Ovary (tissue), 9 donors: Measurements from ENCODE around the gene KRTAP10-8. TPM values are rescaled to one million over a fixed set of nuclear protein-coding genes. Genes with fewer than 3 reads are reported as not detected.
"Not testable (repeated sequence)": the region's sequence is repeated elsewhere in the genome, so short reads cannot be mapped to it uniquely, and the experiment has no call there.

ENCODE experiments used
- DNase-seq, 5 donors: peaks; one replicate each; pipeline ENCODE4 v3.0.0-alpha.2; 2019 to 2020
- H3K27ac ChIP-seq, 2 donors: fragments of 200-600 bp; one replicate each; pipeline versions ENCODE4 v1.5.1 to v1.8.0; 2019 to 2022
- H3K27me3 ChIP-seq: fragments of 200-600 bp; one replicate; pipeline ENCODE4 v1.8.0; 2022
- H3K36me3 ChIP-seq: fragments of 200-600 bp; sonication (generic); one replicate; pipeline ENCODE4 v1.5.1; 2019
- H3K4me1 ChIP-seq: one replicate; pipeline ENCODE4 v1.8.1; 2013; ENCODE audit warnings: mild to moderate bottlenecking, moderate library complexity; ENCODE audit not compliant: insufficient read depth
- H3K4me3 ChIP-seq: fragments of 200-600 bp; sonication (generic); one replicate; pipeline ENCODE4 v1.5.1; 2017
- H3K9me3 ChIP-seq, 2 donors: fragments of 200-600 bp in 1 of 2; sonication (generic) in 1 of 2; one replicate each; pipeline versions ENCODE4 v1.5.1 to v1.8.1; 2013 to 2019; ENCODE audit warnings: mild to moderate bottlenecking in 1 of 2, moderate library complexity in 1 of 2
- CTCF ChIP-seq, 3 donors: fragments of 450-650 bp in 2 of 3; fragments of 200-600 bp in 1 of 3; IDR thresholded peaks; one replicate each; pipeline versions ENCODE4 v1.5.1 to v1.8.0; 2016 to 2022; ENCODE audit warnings: antibody characterized with exemption in 3 of 3, mild to moderate bottlenecking in 1 of 3
- EP300 ChIP-seq: sonication (generic); formaldehyde crosslinking; IDR thresholded peaks from one replicate; pipeline ENCODE4 v1.6.1; 2017; ENCODE audit warnings: antibody characterized with exemption
- POLR2A ChIP-seq: fragments of 450-650 bp; IDR thresholded peaks from one replicate; pipeline ENCODE4 v1.6.1; 2017; ENCODE audit warnings: antibody characterized with exemption, mild to moderate bottlenecking, moderate library complexity
- WGBS, 3 donors: extraction: QIAGEN DNeasy Blood & Tissue Kit in 1 of 3; methylation state at CpG; one replicate each; pipeline versions ENCODE4 v1.1.5 to v1.1.7; 2013 to 2017; 5-methylcytosine and 5-hydroxymethylcytosine counted together
- intact Hi-C, 4 donors: fragments of 100-400 bp; cut with DNase I; formaldehyde crosslinking; loops; one replicate each; pipeline versions ENCODE4 v1.11.0 to v1.15.1; 2022 to 2023
- polyA plus RNA-seq, 2 donors: library from polyadenylated mRNA; stranded (reverse); fragments of 200-250 nt in 1 of 2; fragments of 350-450 nt in 1 of 2; fragmentation: Illumina TruSeq in 1 of 2; extraction: RNeasy Lipid Tissue Mini Kit (QIAGEN cat#74804) in 1 of 2; gene quantifications; one replicate each; pipeline ENCODE4 v1.2.3, GENCODE V29; 2013 to 2014
- total RNA-seq, 7 donors: library from RNA; depleted of rRNA in 2 of 7; stranded (reverse); fragments of >200 nt in 2 of 7; fragmentation: NEBNext Ultra II Directional in 3 of 7; extraction: Animal tissue kit (Norgen Biotek cat#: 25700) in 3 of 7; gene quantifications; one replicate each; pipeline versions ENCODE4 v1.1.0 to v1.2.4, GENCODE V29; 2016 to 2023
- donor health status: DM: no; HTN: no; CAD: no; lungs with moderate emphysema.
- donor health status: DM: no; HTN: no; CAD: no.
- donor health status: Bipolar disorder and iron deficiency.
- donor health status: DM: yes; HTN: yes; CAD: no.
- donor health status: DM: no; HTN: no; CAD: no.
- donor health status: DM: yes; HTN: yes; CAD: no.

The KRTAP10-8 gene
- total and polyA plus RNA-seq, 9 donors = not detected

GRCh38 chr21:44598061-44598460 is 13.8 kb upstream of the KRTAP10-8 start:
- WGBS, 3 donors = 74 to 78% (median 76%) methylated on average over 11 of the region's 11 CpGs

DNA sequence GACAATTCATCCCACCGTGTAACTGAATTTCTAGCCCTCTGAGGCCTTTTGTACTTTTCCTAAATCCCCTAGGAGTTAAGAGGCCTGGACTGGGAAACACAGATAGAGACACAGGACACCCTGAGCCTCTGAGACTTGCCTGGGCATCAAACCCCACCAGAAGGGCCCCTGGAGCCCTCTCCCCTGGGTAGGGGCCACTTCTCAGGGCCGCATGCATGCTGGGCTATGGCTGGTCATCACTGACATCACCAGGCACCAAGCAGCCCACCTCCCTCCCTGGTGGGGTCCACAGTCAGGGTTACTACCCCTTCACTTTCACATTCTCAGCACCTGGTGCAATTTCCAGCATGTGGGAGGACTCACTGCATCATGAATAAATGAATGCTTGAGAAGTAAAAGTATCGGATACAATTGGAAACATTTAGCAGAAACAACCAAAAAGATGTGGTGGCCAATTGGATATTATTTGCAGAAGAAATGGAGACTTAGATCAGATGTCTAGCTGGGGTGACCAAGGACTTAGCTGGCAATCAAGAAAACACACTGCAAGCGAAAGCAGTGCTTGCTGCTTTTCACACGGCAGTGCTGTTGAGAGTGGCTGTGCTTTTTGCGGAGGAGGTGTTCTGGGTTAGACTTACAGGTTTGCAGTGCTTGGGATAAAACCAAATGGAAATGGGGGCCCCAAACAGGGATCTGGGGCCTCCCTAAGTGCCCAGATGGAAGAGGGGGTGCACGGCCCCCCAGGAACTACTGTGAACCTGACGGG is 12.4 kb upstream of the KRTAP10-8 start:
- no peaks in the 10 kb centered on the region for H3K4me1 ChIP-seq
- H3K27ac ChIP-seq = no peak overlapping the region
- intact Hi-C loops = no loop called here
- no peak for DNase-seq
- no peak overlapping the region for H3K4me3 ChIP-seq
- 69 to 81% (median 74%) methylated on average over 8 of the region's 8 CpGs for WGBS, 3 donors
- H3K9me3 ChIP-seq = no peaks in the 10 kb centered on the region
- TF ChIP-seq EP300 = no peak
- TF ChIP-seq POLR2A = no peak
- no peak for TF ChIP-seq CTCF (IDR thresholded peaks at IDR 0.05)
- H3K36me3 ChIP-seq = no peaks in the 10 kb centered on the region
- no peaks in the 10 kb centered on the region for H3K27me3 ChIP-seq

More at GRCh38 chr21:44598061-44598460, 13.8 kb upstream of the KRTAP10-8 start:
- no peak overlapping the region for H3K27ac ChIP-seq
- no peaks in the 10 kb centered on the region for H3K9me3 ChIP-seq
- H3K27me3 ChIP-seq = no peaks in the 10 kb centered on the region
- intact Hi-C loops = no loop called here
- DNase-seq = no peak
- H3K36me3 ChIP-seq = no peaks in the 10 kb centered on the region
- no peaks in the 10 kb centered on the region for H3K4me1 ChIP-seq
- TF ChIP-seq POLR2A = no peak
- TF ChIP-seq CTCF (IDR thresholded peaks at IDR 0.05) = no peak
- TF ChIP-seq EP300 = no peak
- no peak overlapping the region for H3K4me3 ChIP-seq

DNA sequence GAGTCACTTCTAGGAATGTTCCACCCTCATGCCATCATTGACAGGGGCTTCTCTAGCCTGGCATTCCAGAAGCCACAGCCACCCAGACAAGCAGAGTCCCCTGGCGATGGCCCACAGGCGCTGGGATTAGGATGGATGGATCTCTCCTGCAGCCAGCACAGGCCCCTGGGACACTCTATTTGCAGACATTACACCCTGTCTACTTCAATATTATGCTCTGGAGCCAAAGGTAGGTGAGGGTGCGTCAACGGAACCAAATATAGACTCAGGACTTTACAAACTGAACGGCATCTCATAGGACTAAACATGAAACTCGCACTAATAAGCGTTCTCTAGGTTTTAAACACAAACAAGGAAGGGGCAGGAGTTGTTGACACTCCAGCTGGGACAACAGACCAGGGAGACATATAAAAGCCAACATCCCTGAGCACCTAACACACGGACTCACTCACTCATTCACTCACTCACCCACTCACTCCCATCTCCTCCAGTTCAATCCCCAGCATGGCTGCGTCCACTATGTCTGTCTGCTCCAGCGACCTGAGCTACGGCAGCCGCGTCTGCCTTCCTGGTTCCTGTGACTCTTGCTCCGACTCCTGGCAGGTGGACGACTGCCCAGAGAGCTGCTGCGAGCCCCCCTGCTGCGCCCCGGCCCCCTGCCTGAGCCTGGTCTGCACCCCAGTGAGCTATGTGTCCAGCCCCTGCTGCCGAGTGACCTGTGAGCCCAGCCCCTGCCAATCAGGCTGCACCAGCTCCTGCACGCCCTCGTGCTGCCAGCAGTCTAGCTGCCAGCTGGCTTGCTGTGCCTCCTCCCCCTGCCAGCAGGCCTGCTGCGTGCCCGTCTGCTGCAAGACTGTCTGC is 11.5 kb upstream of the KRTAP10-8 start, which contains the start of gene KRTAP10-7:
Gene KRTAP10-7, plus strand, starts transcription at position 480 of the 861 bp plus-strand sequence. Its CDS starts 25 bp downstream, at position 505.
- intact Hi-C loops, H3K27ac ChIP-seq, H3K4me1 ChIP-seq, H3K36me3 ChIP-seq, H3K27me3 ChIP-seq, DNase-seq, H3K4me3 ChIP-seq, H3K9me3 ChIP-seq: not testable (repeated sequence)
- WGBS, 3 donors = 60 to 72% (median 64%) methylated on average over 23 of the region's 23 CpGs

- intact Hi-C loops, H3K27ac ChIP-seq: not testable (repeated sequence)
Measured at GRCh38 chr21:44601091-44601490, 10.8 kb upstream of the KRTAP10-8 start.

DNA sequence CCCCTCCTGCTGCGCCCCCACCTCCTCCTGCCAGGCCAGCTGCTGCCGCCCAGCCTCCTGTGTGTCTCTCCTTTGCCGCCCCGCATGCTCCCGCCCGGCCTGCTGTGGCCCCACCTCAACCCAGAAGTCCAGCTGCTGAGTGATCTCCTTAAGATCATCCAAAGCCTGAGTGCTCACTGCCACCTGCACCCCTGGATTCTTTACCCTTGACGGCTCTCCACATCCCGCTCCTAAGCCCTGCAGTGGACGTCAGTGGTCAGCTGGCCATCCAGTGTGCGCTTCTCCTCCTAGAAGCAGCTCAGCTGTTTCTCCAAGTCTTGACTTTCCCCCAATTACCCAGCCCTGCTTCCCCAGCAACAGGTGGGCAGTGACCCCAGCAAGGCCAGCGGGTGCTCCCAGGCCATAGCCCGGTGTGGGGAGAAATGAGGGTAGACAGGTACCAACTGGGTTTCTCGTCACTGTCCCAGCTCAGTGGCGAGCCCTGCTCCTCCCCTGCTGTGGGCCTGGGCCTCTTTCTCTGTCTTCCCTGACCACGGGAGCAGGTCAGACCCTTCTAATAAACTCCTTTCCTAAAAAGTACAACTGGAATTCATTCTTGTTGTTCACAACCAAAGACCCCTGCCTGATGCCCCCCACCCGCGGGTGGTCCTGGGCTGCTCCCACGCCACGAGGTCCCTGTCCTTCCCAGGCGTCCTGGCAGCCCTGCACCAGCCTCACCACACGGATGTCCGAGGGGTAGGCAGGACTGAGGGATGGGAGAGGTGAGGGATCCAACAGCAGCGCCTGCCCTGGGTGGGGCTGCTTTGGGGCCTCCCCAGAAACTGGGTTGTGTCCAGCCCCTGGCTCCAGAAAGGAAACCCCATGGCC is 10.1 kb upstream of the KRTAP10-8 start:
- Histone ChIP-seq H3K4me1 (no peaks in the 10 kb centered on the region), H3K4me3 (no peak overlapping the region), H3K27me3 (no peaks in the 10 kb centered on the region), H3K36me3 (no peaks in the 10 kb centered on the region), H3K27ac (no peak overlapping the region), H3K9me3 (no peaks in the 10 kb centered on the region)
- no peak for TF ChIP-seq EP300
- no peak for TF ChIP-seq CTCF (IDR thresholded peaks at IDR 0.05)
- no peak for TF ChIP-seq POLR2A
- DNase-seq = no peak
- intact Hi-C loops = no loop called here
- WGBS, 3 donors = 60 to 71% (median 60%) methylated on average over 23 of the region's 23 CpGs

More at GRCh38 chr21:44601091-44601490, 10.8 kb upstream of the KRTAP10-8 start:
- not testable (repeated sequence) for H3K36me3 ChIP-seq, H3K9me3 ChIP-seq, H3K4me1 ChIP-seq, DNase-seq, H3K27me3 ChIP-seq, H3K4me3 ChIP-seq
- 63 to 75% (median 71%) methylated on average over 8 to 10 of the region's 10 CpGs for WGBS, 3 donors
